Measurements from ENCODE around the gene KAT6B.
A peak's percentile ranks its signal among the peaks of the same experiment; 100 is the strongest.
"Not testable (repeated sequence)": the region's sequence is repeated elsewhere in the genome, so short reads cannot be mapped to it uniquely, and the experiment has no call there.

The KAT6B gene

DNA sequence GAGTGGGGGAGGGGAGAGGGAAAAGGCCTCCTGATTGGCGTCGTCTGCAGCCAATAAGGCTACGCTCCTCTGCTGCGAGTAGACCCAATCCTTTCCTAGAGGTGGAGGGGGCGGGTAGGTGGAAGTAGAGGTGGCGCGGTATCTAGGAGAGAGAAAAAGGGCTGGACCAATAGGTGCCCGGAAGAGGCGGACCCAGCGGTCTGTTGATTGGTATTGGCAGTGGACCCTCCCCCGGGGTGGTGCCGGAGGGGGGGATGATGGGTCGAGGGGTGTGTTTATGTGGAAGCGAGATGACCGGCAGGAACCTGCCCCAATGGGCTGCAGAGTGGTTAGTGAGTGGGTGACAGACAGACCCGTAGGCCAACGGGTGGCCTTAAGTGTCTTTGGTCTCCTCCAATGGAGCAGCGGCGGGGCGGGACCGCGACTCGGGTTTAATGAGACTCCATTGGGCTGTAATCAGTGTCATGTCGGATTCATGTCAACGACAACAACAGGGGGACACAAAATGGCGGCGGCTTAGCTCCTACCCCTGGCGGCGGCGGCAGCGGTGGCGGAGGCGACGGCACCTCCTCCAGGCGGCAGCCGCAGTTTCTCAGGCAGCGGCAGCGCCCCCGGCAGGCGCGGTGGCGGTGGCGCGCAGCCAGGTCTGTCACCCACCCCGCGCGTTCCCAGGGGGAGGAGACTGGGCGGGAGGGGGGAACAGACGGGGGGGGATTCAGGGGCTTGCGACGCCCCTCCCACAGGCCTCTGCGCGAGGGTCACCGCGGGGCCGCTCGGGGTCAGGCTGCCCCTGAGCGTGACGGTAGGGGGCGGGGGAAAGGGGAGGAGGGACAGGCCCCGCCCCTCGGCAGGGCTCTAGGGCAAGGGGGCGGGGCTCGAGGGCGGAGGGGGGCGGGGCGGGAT lies at the start of gene KAT6B:
KAT6B (plus strand) TSS at position 459 of the 903 bp plus-strand sequence. CDS start 16,258 bp downstream, outside the sequence.
- peak; percentile 100 for DNase-seq

DNA sequence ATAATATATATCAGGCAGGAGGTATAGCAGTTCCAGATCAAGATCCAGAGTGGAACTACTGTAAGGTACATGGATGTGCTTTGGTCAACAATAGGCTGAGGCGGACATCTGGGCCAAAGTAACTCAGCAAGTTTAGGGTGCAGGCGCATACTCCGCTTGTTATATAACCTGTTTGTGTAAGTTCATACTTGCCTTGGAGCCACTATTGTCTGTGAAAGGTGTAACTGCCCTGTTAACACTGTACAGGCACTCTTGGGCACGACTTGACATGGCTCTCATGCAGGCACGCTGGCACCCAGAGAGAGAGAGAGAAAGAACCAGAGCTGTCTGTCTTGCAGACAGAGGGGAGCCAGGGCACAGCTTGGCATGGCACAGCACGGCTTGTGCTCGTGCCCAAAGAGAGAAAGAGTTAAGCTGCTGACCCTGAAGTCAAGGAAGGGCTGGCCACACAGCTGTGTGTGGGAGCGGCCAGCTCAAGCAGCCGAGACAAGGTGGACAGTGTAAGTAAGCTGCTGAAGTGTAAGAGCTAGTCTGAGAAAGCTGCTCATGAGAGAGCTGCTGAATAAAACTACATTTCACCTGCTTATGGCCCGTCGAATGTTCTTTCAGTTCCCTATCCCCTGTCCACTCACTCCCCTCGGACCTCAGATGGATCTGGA lies 47.8 kb upstream of the KAT6B start:
- DNase-seq = no peak

GRCh38 chr10:74781870-74782269 lies 44.5 kb upstream of the KAT6B start:
- DNase-seq = not testable (repeated sequence)

DNA sequence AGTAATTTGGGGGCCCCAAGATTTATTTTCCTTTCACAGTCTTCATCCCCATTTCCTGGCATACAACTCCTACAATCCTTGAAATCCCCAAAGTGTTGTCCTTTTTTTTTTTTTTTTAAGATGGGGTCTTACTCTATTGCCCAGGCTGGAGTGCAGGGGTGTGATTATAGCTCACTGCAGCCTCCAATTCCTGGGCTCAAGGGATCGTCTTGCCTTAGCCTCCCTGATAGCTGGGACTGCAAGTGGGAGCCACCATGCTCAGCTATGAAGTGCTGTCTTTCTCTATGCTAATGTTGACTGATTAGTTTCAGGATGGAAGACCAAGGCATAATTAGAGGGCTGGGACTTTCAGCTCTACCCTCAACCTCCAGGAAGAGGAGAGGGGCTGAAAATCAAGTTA lies 41.9 kb upstream of the KAT6B start:
- DNase-seq = no peak

GRCh38 chr10:74786126-74786525 lies 40.3 kb upstream of the KAT6B start:
- no peak for DNase-seq

- DNase-seq = no peak
These were observed 38.9 kb upstream of the KAT6B start for GRCh38 chr10:74787457-74787856.

DNA sequence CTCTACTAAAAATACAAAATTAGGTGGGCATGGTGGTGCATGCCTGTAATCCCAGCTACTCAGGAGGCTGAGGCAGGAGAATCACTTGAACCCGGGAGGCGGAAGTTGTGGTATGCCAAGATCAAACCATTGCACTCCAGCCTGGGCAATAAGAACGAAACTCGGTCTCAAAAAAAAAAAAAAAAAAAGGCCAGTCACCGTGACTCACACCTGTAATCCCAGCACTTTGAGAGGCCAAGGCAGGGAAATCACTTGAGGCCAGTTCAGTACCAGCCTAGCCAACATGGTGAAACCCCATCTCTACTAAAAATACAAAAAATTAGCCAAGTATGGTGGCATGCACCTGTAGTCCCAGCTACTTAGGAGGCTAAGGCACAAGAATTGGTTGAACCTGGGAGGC lies 34.4 kb upstream of the KAT6B start:
- not testable (repeated sequence) for DNase-seq

DNA sequence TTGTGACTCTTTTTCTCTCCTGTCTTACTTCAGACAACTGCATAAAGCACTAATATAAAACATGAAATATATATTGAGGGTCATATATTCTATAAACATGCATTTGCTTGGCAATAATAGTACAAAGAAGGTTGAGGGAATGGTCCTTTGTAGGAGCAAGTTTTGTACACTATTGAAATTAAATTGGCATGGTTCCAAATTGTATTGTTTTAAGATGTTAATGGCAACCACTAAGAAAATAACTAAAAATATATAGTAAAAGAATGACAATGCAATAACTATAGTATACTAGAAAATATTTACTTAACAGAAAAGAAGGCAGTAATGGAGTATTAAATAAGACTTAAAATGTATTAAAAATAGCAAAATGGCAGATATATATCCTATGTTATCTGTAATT lies 33.7 kb upstream of the KAT6B start:
- DNase-seq = no peak

DNA sequence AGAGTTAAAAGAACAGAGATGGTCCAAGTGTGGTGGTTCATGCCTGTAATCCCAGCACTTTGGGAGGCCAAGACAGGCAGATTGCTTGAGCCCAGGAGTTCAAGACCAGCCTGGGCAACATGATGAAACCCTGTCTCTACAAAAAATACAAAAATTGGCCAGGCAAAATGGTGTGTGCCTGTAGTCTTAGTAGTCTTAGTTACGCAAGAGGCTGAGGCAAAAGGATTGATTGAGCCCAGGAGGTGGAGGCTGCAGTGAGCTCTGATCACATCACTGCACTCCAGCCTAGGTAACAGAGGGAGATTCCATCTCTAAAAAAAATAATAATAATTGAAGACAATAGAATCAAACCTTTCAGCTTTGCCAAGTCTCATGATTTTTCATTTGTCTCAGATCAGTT lies 33.2 kb upstream of the KAT6B start:
- not testable (repeated sequence) for DNase-seq

DNA sequence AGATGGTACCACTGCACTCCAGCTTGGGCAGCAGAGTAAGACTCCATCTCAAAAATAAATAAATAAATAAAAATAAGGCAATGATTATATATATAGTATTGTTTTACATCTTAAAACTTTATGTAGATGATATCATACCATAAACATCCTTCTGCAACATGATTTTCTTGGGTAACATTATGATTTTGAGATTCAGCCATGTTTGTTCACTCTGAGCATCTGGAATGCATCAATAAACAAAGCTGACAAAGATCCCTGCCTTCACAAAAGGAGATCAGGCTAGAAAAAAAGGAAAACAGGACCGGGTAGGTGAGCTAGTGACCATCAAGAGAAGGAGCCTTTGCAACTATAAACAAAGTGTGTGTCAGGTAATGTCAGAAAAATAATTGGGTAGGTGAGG lies 31.9 kb upstream of the KAT6B start:
- no peak for DNase-seq

GRCh38 chr10:74797550-74797949 lies 28.9 kb upstream of the KAT6B start:
- no peak for DNase-seq

DNA sequence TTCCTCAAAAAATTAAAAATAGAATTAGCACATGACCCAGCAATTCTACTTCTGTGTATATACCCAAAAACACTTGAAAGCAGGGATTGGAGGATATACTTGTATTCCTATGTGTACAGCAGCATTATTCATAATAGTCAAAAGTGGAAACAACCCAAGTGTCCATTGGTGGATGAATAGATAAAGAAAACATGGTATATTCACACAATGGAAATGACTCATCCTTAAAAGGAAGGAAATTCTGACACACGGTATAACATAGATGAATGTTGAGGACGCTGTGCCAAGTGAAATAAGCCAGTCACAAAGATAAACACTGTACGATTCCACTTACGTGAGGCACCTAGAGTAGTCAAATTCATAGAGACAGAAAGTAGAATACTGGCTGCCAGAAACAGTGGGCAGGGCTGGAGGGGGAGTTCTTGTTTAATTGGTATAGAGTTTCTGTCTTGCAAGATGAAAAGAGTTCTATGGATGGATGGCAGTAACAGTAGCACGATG lies 26.6 kb upstream of the KAT6B start:
- DNase-seq = peak; percentile 4

DNA sequence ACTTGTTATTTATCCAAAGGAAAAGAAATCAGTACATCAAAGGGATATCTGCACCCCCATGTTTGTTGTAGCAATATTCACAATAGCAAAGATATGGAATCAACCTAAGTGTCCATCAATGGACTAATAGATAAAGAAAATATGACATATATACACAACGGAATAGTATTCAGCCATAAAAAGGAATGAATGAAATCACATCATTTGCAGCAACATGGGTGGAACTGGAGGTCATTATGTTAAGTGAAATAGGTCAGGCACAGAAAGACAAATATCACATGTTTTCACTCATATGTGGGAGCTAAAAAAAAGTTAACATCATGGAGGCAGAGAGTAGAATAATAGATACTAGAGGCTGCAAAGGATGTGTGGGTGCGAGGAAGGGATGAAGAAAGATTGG lies 25.0 kb upstream of the KAT6B start:
- no peak for DNase-seq

DNA sequence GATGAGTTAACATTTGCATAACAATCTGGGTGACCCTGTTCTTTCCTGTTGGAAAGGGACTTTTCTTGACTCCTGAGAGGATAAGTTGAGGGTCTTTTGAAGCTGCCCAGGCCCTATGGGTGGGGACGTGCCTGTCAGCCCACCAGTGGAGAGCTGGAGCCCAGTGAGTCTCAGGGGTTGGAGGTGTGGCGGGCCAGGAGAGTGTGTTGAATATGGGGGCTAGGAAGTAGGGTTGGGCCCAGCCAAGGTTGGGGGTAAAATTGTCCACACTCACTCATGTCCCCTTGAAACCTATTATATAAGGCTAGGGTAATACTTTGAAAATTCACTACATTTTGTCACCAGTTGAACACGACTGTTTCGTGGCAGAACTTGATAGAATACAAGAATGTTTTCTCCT lies 17.9 kb upstream of the KAT6B start:
- DNase-seq = no peak

- no peak for DNase-seq
These were observed 16.3 kb upstream of the KAT6B start for GRCh38 chr10:74810087-74810486.

DNA sequence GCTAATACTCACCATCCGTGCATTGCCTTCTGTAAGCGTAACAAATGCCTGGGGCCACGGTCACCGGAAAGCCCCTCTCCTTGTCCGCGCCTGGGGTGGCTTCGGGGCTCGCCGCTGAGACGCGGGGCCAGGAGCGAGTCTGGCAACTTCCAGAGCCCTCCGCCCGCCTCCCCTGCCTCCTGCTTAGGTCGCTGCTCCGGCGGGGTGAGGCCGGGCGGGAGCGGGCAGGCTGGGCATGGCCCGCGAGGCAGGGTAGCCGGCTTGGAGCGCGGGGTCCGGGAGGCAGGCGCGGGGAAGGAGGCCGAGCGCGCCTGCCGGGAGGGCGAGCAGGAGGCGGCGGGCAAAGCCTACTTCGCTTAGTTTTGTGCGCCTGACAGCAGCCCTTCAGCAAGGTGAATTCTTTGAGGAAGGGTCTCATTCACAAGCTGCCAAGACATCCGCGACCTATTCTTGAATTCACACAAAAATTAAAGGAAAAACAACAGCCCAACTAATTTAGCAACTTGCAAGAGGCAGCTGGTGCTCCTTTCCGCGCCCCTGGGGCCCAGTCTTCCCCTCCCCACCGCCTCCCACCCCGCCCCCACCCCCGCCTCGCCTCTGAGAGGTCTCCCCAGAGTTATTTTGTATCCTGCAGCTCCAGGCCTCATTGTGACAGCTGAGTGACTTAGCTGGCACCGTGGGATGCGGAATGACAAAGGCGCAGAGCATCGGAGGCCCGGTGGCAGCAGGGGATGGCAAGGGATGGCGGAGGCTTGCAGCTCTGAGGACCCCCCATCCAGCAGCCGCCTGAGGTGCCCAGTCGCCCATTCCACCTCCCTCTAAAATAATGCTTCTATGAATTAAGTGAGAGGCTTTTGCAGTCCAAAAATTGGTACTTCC lies 12.8 kb upstream of the KAT6B start:
- DNase-seq = no peak

DNA sequence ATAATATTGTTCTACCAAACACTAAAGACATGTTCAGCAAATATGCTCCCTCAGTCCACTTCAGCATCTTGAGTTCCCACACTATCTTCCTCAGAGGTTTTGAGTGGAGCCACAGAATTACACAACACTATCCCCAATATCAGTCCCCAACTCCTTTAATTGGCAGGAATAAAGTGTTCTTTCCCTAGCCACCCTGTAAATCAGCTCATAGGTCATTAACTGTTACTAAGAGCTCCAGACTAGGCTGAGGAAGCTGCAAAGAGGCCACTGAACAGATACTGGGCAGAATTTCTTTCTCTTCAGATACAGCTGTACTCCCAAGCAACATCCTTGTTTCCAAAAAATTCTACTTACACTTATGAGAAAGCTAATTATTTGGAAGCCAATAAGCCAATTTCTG lies 11.6 kb upstream of the KAT6B start:
- DNase-seq = no peak

DNA sequence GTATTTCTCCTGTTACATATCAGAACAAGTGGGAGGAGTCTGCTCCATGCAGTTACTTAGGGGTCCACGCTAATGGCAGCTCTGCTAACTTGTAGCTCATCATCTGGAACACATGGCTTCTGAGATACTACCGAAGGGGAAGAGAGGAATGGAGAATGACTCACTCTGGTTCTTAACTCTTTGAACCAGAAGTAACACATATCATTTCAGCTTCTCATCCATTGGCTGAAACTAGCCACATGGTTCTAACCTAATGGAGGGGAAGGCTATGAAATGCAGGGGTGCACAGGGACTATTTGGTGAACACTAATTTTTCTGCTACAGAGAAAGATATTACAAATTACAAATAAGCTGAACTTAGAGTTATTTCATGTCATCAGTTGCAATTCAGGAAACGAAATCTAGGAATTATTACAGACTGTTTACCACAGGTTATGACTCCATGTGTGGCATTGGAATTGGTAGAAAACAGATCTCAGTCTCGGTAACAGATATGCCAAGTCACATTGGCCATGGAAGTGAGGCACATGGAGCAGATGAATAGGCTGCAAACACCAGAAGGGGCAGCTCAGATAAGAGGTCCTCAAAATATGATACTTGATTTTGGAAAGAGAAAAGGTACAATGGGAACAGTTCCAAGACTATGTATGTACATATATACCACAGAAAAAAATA lies 9.4 kb upstream of the KAT6B start:
- DNase-seq = no peak

- DNase-seq = no peak
These were observed 4.9 kb upstream of the KAT6B start for GRCh38 chr10:74821501-74821900.

- no peak for DNase-seq
These were observed 4.3 kb upstream of the KAT6B start for GRCh38 chr10:74822101-74822500.

- DNase-seq = no peak
These were observed 3.8 kb upstream of the KAT6B start for GRCh38 chr10:74822521-74823089.

GRCh38 chr10:74823791-74824183 lies 2.6 kb upstream of the KAT6B start:
- DNase-seq = no peak
